ENCODE results near the gene TMEM141.

DNA sequence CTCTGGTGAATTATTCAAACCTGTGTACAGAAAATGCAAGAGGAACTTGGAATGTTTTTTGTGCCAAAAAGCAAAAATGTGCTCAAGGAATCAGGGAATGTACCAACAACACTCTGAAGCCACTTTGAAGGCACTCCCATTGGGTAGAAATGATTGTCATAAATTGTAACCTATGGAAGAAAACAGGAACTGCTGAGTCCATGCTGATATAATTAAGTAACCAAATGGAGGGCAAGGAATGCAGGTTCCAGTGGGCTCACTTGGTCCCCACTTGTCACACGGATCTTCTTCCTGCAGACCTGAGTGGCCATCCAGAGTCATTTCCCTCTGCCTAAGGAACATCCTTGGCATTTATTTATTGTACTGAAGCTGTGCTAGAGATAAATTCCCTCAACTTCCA is 39.9 kb upstream of the TMEM141 start:
- TF ChIP-seq EZH2 (IDR thresholded peaks at IDR 0.05; ENCODE audit: insufficient read depth, poor library complexity, severe bottlenecking): no peak
- TF ChIP-seq EZH2phosphoT487 (IDR thresholded peaks at IDR 0.05; ENCODE audit: insufficient read depth, low read depth): no peak

All from GM23248 (cell line).